Measurements from ENCODE around the gene HIF1AN.

- TF ChIP-seq, protein P1, sequence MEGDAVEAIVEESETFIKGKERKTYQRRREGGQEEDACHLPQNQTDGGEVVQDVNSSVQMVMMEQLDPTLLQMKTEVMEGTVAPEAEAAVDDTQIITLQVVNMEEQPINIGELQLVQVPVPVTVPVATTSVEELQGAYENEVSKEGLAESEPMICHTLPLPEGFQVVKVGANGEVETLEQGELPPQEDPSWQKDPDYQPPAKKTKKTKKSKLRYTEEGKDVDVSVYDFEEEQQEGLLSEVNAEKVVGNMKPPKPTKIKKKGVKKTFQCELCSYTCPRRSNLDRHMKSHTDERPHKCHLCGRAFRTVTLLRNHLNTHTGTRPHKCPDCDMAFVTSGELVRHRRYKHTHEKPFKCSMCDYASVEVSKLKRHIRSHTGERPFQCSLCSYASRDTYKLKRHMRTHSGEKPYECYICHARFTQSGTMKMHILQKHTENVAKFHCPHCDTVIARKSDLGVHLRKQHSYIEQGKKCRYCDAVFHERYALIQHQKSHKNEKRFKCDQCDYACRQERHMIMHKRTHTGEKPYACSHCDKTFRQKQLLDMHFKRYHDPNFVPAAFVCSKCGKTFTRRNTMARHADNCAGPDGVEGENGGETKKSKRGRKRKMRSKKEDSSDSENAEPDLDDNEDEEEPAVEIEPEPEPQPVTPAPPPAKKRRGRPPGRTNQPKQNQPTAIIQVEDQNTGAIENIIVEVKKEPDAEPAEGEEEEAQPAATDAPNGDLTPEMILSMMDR (IDR thresholded peaks at IDR 0.05) = no peak
- TF ChIP-seq POLR2A (IDR thresholded peaks at IDR 0.05) = no peak
Observed at GRCh38 chr10:100524206-100524605, 11.5 kb upstream of the HIF1AN start.
